T-helper 1 cell treated with Interleukin-12 subunit alpha and Interleukin-12 subunit beta and Interleukin-4 antibody, amounts not matched to agents 30 μg/mL and 1 μg/mL, for 36 hours (primary cell): ENCODE data around the gene ATN1.

Experiments
- H3K27ac Mint-ChIP-seq: one replicate; pipeline ENCODE4 v1.8.0; 2021; ENCODE audit warnings: mild to moderate bottlenecking, mixed read lengths
- H3K27me3 Mint-ChIP-seq: one replicate; pipeline ENCODE4 v1.8.0; 2021; ENCODE audit warnings: low read depth, mixed read lengths
- H3K36me3 Mint-ChIP-seq: one replicate; pipeline ENCODE4 v1.8.0; 2021; ENCODE audit warnings: low read depth, mixed read lengths
- H3K4me1 Mint-ChIP-seq: one replicate; pipeline ENCODE4 v1.8.0; 2021; ENCODE audit warnings: low read depth, mixed read lengths
- H3K4me3 Mint-ChIP-seq: one replicate; pipeline ENCODE4 v1.8.0; 2021; ENCODE audit warnings: mild to moderate bottlenecking, moderate library complexity, mixed read lengths
- H3K9me3 Mint-ChIP-seq: one replicate; pipeline ENCODE4 v1.8.0; 2021; ENCODE audit warnings: mixed read lengths

ATN1 gene

GRCh38 chr12:6928703-6929407 lies 1.1 kb downstream of the ATN1 start:
- Mint-ChIP-seq H3K27ac (peak overlapping the region; percentile 72), H3K27me3 (no peaks in the 10 kb centered on the region), H3K4me1 (peaks cover 59% of the 10 kb centered on the region), H3K9me3 (no peaks in the 10 kb centered on the region), H3K36me3 (peaks cover 17% of the 10 kb centered on the region), H3K4me3 (peak overlapping the region; percentile 87)

GRCh38 chr12:6929466-6930452 lies 2.0 kb downstream of the ATN1 start:
- Mint-ChIP-seq H3K27ac (peak overlapping the region; percentile 72), H3K9me3 (no peaks in the 10 kb centered on the region)

GRCh38 chr12:6932766-6933165 lies 5.0 kb downstream of the ATN1 start:
- Mint-ChIP-seq H3K27me3 (no peaks in the 10 kb centered on the region), H3K4me1 (peaks cover 53% of the 10 kb centered on the region), H3K9me3 (no peaks in the 10 kb centered on the region), H3K27ac (peak overlapping the region; percentile 85), H3K36me3 (peaks cover 31% of the 10 kb centered on the region), H3K4me3 (peak overlapping the region; percentile 45)

More at GRCh38 chr12:6929466-6930452, 2.0 kb downstream of the ATN1 start:
- H3K4me3 Mint-ChIP-seq, result peak overlapping the region; percentile 87
- H3K36me3 Mint-ChIP-seq, result peaks cover 20% of the 10 kb centered on the region
- H3K4me1 Mint-ChIP-seq, result peaks cover 54% of the 10 kb centered on the region
- no peaks in the 10 kb centered on the region for H3K27me3 Mint-ChIP-seq

GRCh38 chr12:6934110-6934509 lies 6.4 kb downstream of the ATN1 start:
- peaks cover 36% of the 10 kb centered on the region for H3K36me3 Mint-ChIP-seq
- no peaks in the 10 kb centered on the region for H3K27me3 Mint-ChIP-seq
- peaks cover 52% of the 10 kb centered on the region for H3K4me1 Mint-ChIP-seq
- H3K4me3 Mint-ChIP-seq, result no peak overlapping the region
- no peaks in the 10 kb centered on the region for H3K9me3 Mint-ChIP-seq
- peak overlapping the region; percentile 18 for H3K27ac Mint-ChIP-seq

GRCh38 chr12:6935371-6936193 lies 7.8 kb downstream of the ATN1 start:
- peak overlapping the region; percentile 15 for H3K4me3 Mint-ChIP-seq
- peaks cover 37% of the 10 kb centered on the region for H3K36me3 Mint-ChIP-seq
- no peaks in the 10 kb centered on the region for H3K27me3 Mint-ChIP-seq
- no peaks in the 10 kb centered on the region for H3K9me3 Mint-ChIP-seq
- peak overlapping the region; percentile 93 for H3K27ac Mint-ChIP-seq
- peaks cover 41% of the 10 kb centered on the region for H3K4me1 Mint-ChIP-seq

GRCh38 chr12:6936194-6936635 lies 8.5 kb downstream of the ATN1 start:
- H3K4me3 Mint-ChIP-seq, result peak overlapping the region; percentile 85
- H3K9me3 Mint-ChIP-seq, result no peaks in the 10 kb centered on the region
- H3K4me1 Mint-ChIP-seq, result peaks cover 36% of the 10 kb centered on the region
- peak overlapping the region; percentile 93 for H3K27ac Mint-ChIP-seq
- peaks cover 37% of the 10 kb centered on the region for H3K36me3 Mint-ChIP-seq
- no peaks in the 10 kb centered on the region for H3K27me3 Mint-ChIP-seq

GRCh38 chr12:6936636-6937480 lies 9.1 kb downstream of the ATN1 start:
- Mint-ChIP-seq H3K4me3 (peak overlapping the region; percentile 85), H3K36me3 (peaks cover 37% of the 10 kb centered on the region), H3K4me1 (peaks cover 36% of the 10 kb centered on the region), H3K9me3 (no peaks in the 10 kb centered on the region), H3K27me3 (no peaks in the 10 kb centered on the region), H3K27ac (peak overlapping the region; percentile 93)

- Mint-ChIP-seq H3K27ac (peak overlapping the region; percentile 93), H3K4me1 (peaks cover 31% of the 10 kb centered on the region), H3K27me3 (no peaks in the 10 kb centered on the region), H3K4me3 (peak overlapping the region; percentile 85), H3K9me3 (no peaks in the 10 kb centered on the region), H3K36me3 (peaks cover 36% of the 10 kb centered on the region)
Measured at GRCh38 chr12:6937481-6938352, 10.0 kb downstream of the ATN1 start.

- Mint-ChIP-seq H3K4me3 (peak overlapping the region; percentile 85), H3K4me1 (peaks cover 31% of the 10 kb centered on the region), H3K9me3 (no peaks in the 10 kb centered on the region), H3K27me3 (no peaks in the 10 kb centered on the region), H3K36me3 (peaks cover 32% of the 10 kb centered on the region), H3K27ac (no peak overlapping the region)
Measured at GRCh38 chr12:6938353-6939190, 10.8 kb downstream of the ATN1 start.

GRCh38 chr12:6939191-6939540 lies 11.4 kb downstream of the ATN1 start:
- H3K27me3 Mint-ChIP-seq, result no peaks in the 10 kb centered on the region
- peak overlapping the region; percentile 79 for H3K27ac Mint-ChIP-seq
- H3K36me3 Mint-ChIP-seq, result peaks cover 27% of the 10 kb centered on the region
- H3K9me3 Mint-ChIP-seq, result no peaks in the 10 kb centered on the region
- H3K4me1 Mint-ChIP-seq, result peaks cover 30% of the 10 kb centered on the region
- peak overlapping the region; percentile 51 for H3K4me3 Mint-ChIP-seq

- H3K4me1 Mint-ChIP-seq, result peaks cover 36% of the 10 kb centered on the region
- peaks cover 10% of the 10 kb centered on the region for H3K36me3 Mint-ChIP-seq
- H3K27me3 Mint-ChIP-seq, result no peaks in the 10 kb centered on the region
- H3K27ac Mint-ChIP-seq, result peak overlapping the region; percentile 31
- H3K9me3 Mint-ChIP-seq, result no peaks in the 10 kb centered on the region
- no peak overlapping the region for H3K4me3 Mint-ChIP-seq
Measured at GRCh38 chr12:6941267-6941666, 13.5 kb downstream of the ATN1 start.

GRCh38 chr12:6941782-6942181 lies 14.0 kb downstream of the ATN1 start:
- Mint-ChIP-seq H3K4me3 (no peak overlapping the region), H3K4me1 (peaks cover 34% of the 10 kb centered on the region), H3K9me3 (no peaks in the 10 kb centered on the region), H3K27ac (peak overlapping the region; percentile 31), H3K27me3 (no peaks in the 10 kb centered on the region), H3K36me3 (peaks cover 6% of the 10 kb centered on the region)
